NCI-H187 treated with DMSO at 0.1 percent for 48 hours (cell line): ENCODE measurements around the gene GRM5.
"Not testable (repeated sequence)": the region's sequence is repeated elsewhere in the genome, so short reads cannot be mapped to it uniquely, and the experiment has no call there.

Experiments
- DNase-seq: peaks from one replicate; lab custom pipeline; 2025; lab: John Stamatoyannopoulos, UW

The GRM5 gene

DNA sequence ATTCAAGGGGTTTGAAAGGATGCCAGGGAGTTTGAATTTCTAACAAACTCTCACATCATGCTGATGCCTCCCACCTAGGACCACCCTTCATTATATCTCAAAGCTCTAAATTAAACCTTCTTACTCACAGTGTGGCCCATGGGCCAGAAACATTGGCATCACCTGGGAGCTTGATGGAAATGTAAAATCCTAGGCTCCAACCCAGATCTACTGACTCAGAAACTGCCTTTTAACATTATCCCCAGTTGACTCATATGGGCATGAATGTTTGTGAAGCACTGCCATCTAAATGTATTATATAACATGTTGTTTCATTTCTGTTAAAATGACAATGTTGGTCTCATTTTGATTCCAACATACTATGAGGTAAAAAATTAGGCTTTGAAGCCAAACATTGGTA, 90.3 kb downstream of the GRM5 start:
- DNase-seq: not testable (repeated sequence)

DNA sequence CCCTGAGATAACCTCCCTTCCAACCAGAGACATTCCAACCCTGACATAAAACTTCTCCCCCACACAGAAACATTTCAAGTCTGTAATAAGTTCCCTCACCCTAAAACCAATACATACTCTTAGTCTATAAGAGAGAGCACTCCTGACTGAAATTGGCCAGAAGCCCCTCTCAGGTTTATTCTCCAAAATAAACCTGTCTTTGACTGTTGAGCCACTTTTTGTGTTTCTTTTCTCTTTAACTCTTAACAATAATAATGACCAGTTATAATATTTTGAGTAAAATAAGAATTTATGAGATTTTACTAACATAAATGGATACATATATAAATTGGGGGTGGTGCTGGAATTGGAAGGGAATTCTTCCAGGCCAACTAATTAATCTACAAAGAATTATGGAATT, 93.6 kb downstream of the GRM5 start:
- DNase-seq: no peak

DNA sequence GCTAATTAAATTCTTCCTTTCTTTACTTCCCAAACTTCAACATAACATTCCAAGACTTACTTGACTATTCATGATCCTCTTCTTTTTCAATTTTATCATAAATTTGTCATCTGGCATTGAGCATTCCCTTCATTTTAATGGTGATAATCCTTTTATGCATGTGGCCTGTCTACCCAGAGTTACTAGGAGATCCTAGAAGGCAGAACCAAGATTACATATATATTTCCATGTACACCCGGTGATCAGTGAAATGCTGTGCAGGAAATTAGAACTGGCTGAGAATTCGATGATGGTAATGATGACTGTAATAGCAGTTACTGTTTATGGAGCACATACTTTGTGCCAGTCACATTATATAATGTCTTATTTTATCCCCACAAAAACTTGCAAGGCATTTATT, 104.2 kb downstream of the GRM5 start:
- DNase-seq: not testable (repeated sequence)

DNA sequence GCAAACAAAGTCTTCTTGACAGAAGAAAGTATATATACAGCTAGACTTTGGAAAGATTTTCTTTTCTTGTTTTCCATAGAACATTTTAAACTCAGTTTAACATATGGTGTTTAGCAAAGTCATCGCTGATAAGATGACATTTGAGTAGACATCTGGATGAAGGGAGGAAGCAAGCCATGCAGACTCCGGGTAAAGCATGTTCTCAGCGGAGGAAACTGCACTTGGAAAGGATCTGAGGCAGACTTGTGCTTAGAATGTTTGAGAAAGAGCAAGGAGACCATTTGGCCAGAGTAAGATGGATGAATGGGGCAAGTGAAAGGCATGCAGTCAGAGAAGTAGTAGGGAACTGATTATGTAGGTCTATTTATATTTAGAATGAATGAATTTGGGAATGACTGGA, 105.9 kb downstream of the GRM5 start:
- DNase-seq: not testable (repeated sequence)

DNA sequence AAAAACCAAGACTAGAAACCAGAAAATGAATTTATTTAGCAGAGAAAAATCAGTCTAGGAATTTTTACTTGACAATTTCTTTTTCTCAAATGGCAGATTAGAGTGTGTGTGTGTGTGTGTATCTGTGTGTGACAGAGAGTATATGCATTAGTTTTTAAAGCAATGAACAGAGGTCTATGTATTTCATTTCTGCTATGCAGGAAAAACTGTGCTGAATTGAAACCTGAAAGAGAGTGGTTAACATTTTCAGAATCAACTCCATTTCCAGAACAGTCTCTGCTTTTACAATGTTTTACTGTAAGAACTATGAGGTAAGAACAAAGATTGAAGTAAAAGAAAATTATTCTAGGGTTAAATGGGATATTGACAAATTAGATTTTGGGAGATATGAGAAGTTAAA, 114.8 kb downstream of the GRM5 start:
- no peak for DNase-seq

DNA sequence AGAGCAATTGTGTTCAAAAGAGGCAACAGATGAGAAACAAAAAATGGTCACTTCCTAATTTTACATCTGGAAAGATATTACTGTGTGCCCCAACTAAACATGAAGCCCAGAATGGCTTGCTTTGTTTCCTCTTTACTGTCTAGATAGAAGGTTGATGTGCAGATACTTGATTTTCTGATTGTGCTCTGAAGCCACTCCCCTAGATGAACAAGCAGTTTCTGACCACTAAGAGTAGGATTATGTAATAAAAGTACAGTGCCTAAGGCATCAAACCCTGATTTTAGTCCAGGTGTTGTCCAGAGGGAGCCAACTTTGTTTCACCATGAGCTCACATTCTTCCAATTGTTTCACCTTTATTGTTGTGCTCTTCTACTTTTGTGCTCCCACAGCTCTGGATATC, 116.9 kb downstream of the GRM5 start:
- DNase-seq: not testable (repeated sequence)

DNA sequence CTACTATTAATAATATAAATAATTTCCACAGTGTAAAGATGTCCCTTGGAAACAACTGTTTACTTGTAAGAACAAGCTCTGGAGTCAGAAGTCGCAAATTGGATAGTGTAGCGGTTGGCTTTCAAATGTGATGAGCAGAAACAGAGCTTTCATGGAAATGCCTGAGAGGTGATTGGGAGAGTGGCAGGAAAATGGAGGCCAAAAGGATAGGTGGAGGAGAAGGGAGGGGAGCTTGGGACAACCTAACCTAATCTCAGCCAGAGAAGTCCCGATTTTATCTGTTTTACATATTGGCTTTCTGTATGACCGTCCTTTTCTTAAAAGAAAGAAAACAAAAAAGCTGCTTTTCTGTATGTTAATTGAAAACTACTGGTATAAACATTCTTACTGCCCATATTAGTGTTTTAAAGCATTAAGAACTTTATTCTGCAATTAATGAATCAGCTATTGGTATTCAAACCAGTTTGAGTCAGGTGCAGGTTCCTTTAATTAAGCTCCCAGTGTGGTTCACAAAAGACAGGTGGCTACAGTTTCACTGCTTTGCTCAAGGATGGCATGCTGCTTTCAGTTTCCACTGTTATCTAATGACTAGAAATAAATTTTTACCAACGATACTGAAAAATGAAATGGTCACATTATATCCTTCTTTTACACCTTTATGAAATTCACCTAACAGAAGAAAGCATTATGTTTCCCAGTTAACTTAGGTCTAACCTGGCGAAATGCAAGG, 117.8 kb downstream of the GRM5 start:
- DNase-seq: not testable (repeated sequence)

DNA sequence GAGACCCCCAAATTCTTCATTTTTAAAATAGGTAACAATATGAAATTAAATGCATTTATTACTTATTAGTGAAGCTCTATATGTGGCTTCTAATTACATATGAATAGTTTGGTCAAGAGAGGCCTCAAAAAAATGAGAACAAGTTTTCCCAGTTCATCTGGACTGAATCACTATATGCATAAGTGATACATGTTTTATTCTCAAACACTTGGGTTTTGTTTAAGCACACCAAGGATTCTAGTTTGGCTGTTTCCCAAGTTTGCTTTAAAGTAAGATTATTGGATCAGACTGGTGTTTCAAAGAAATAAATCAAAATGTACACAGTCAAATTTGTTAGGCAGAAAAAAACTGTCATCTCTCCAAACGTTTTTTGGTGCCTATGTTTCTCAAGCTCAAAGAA, 136.1 kb downstream of the GRM5 start:
- DNase-seq: not testable (repeated sequence)

DNA sequence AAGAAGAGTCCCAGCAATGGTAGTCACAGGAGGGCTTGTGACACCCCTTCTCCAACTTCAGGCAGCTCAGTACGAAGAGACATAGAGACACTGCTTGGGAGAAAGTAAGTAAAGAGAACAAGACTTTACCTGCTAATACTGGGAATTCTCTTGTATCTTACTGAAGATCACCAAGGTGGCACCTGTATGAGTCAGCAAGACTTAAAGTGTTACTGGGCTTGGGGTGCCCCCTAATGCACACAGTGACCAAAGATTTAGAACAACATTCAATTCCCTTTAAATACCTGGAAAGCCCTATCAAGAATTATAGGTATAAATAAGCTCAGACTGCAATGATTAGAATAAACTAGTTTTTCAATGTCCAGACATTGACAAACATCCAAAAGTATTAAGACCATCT, 148.7 kb downstream of the GRM5 start:
- DNase-seq: not testable (repeated sequence)

DNA sequence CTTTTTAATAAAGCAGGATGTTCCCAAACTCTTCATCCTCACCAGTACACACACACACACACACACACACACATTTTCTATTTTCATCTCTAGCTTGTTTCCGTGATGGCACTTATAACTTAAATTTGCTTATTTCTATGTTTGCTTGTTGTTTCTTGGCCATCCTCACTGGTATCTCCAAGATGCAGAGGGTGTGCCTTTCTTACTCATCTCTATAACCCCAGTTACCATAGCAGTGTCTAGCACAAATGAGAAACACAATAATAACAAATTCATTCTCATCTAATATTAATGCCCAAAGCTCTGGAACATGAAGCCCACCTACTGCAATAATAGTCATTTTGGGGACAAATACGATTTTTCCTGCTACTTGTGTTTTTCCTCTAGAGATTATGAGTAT, 156.3 kb downstream of the GRM5 start:
- no peak for DNase-seq

DNA sequence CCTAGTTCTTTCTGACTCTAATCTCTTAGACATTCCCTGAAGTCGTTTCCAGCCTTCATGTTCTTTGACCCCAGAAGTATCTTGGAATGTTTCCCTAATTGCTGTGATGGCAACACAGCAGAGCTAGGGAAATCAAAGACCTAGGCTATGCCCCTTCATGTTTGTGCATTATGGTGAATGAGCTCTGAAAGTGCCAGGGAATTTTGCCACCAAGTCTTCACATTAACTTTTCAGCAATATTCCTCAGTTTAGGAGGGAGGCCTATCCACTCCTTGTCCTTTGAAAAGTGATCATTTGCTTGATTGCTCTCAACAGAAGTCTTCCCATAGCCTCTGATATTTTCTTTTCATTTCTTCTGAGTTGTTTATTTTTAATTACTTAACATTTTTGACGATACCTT, 164.3 kb downstream of the GRM5 start:
- not testable (repeated sequence) for DNase-seq

DNA sequence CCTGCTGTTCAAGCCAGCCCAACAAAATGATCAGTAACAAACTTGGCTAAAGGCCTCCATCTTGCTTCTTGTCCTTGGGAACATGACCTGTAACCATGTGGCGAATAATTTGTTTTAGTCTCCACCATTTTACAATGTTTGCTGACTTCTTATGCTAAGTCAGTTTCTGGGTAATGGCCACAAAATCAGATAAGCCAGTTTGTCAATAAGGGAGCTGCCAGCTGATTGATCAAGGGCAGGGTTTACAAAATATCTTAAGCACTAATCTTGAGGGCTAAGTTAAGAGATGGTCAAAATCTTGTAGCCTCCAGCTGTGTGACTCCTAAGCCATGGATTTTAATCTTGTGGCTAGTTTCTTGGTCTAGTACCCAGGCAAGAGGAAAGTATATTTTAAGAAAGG, 176.9 kb downstream of the GRM5 start:
- not testable (repeated sequence) for DNase-seq

DNA sequence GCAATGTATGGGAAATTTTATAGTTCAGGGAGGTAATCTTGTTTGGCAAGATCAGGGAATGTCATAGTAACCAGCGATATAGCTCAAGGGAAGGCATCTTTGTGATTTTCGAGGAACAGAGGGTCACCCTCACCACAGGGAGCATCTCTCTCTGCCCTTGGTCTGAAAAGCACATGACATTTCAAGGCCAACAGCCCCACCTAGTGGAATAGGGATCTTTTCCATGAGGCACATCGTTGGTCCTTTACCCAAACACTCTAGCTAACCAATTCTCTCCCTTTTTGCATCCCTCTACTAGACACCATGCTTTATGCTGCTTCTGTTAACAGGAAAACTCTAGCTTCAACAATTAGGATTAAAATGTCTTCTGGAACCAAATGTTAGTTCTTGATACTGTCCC, 179.0 kb downstream of the GRM5 start:
- DNase-seq: no peak

DNA sequence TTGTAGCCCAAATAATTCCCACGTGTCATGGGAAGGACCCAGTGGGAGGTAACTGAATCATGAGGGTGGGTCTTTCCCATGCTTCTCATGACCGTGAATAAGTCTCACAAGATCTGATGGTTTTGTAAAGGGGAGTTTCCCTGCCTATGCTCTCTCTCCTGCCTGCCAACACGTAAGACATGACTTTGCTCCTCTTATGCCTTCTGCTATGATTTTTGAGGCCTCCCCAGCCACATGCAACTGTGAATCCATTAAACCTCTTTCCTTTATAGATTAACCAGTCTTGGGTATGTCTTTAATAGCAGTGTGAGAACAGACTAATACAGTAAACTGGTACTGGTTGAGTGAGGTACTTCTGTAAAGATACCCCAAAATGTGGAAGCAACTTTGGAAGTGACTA, 183.0 kb downstream of the GRM5 start:
- not testable (repeated sequence) for DNase-seq

DNA sequence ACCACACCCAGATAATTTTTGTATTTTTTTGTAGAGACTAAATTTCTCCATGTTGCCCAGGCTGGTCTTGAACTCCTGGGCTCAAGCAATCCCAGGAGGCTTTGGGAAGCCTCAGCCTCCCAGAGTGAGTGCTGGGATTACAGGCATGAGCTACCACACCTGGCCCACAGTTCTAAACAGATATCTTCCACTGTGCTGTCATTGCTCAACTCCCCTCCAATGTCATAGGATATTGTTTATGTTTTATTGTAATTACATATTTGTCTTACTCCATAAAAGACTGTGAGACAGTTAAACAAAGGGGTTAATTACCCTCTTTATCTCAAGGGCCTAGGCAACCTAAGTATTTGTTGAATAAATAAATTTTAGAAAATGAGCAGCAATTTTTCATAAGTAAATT, 204.2 kb downstream of the GRM5 start:
- peak; percentile 10 for DNase-seq

DNA sequence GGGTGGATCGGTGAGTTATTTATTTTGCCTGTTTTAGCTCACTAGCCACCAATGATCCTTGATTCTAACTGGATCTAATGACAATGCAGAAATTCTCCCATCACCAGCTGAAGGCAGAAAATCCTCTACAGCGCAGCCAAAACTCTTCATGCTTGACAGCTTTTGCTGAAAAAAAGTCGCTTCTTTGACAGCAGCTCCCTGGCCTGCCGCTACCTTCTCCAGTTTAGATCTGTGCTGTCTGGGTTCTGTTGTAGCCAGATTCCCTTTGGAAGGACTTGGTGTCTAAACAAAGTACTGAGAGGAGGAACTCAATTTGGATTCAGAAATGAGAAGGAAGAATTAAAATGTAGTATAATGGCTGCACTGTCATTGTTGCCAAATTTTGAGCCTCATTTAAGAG, 205.4 kb downstream of the GRM5 start:
- not testable (repeated sequence) for DNase-seq

DNA sequence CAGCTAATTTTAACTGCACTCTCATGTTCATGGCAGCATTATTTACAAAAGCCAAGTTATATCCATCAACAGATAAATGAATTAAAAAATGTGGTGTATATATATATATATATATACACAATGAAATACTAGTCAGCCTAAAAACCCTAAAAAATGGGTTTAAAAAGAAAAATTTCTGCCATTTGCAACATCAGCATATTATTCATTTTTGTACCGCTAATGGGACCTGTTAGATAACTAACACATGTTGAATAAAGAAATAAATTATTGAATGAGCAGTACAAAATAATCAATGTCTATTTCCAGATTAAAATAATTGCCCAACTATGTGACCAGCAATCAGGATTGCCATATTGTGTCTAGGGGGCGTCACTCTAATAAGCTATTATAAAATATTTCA, 211.8 kb downstream of the GRM5 start:
- DNase-seq: not testable (repeated sequence)

DNA sequence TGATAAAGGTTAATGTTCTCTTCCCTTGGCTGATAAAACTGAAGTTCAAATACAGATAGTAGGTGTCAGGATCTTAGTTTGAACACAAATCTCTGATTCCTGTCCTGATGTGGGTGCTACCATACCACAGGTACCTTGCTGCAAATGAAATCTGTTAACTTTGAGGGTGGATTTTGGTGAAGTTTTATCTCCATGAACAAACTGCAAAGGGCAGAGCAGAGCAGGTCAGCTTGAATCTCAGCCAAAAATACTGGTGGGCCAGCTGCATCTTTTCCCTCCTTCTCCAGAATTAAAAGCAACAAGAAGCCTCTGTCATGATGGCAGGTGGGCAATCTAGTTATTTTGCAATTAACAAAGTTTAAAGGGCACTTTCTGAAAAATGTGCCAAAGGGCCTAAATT, 214.2 kb downstream of the GRM5 start:
- DNase-seq: not testable (repeated sequence)

DNA sequence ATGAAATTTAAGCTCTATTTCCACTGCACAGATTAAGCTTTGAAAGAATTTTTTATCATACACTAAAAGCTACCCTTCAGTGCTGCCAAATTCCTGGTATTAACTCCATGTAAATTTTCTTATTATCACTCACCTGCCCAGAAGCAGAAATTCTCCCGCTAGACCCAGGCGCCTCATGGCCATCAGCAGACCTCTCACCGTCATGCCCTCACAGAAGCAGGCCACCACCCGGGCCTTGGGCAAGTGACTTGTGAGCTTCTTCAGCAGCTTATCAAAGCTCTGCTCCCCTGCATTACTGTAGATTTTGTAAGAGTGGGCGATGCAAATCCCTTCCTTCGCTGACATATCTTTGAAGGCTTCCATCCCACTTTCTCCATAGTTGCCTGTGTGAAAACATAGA, 216.0 kb downstream of the GRM5 start:
- not testable (repeated sequence) for DNase-seq

DNA sequence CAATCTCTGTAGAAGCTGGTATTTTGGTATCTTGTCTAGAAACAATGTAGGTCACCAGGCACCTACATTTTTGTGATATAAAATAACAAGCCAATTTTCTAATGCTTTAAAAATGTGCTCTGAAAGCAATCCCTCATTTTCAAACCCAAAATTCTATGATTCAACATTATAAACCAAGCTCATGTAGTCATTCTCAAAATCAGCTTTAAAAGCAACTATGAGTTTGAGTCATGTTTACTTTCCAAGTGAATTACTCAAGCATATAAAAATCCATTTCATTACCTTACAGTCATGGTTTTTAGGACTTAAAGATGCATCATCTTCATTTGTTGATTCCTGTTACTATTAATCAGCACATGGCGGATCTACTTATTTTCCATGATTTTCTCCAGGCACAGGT, 216.4 kb downstream of the GRM5 start:
- no peak for DNase-seq

DNA sequence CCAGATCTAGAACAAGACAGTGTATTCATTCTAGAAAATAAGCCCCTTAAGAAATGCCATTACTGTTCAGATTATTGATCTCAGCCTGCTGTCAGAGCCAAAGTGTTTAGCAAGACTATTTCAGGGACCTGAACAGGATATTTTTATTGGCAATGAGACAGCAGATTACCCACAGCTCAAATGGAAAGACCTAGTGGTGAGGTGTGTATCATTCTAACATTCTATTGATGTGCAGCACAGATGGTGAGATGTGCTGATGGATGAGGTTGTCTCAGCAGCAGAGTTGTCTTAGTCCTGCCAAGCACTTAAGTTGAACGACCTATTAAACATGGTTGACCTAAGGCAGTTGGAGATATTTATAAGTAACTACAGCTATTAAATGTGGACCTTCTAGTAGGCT, 219.5 kb downstream of the GRM5 start:
- DNase-seq: not testable (repeated sequence)

DNA sequence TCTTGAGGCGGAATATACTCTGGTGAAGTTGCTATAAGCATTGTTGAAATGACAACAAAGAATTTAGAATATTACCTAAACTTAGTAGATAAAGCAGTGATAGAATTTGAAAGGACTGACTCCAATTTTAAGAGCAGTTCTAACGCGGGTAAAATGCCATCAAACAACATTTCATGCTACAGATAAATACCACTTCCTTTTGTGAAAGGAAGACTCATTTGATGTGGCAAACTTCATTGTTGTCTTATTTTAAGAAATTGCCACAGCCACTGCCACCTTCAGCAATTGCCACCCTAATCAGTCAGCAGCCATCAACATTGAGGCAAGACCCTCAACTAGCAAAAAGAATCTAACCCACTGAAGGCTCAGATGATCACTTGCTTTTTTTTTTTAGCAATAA, 220.8 kb downstream of the GRM5 start:
- DNase-seq: not testable (repeated sequence)

DNA sequence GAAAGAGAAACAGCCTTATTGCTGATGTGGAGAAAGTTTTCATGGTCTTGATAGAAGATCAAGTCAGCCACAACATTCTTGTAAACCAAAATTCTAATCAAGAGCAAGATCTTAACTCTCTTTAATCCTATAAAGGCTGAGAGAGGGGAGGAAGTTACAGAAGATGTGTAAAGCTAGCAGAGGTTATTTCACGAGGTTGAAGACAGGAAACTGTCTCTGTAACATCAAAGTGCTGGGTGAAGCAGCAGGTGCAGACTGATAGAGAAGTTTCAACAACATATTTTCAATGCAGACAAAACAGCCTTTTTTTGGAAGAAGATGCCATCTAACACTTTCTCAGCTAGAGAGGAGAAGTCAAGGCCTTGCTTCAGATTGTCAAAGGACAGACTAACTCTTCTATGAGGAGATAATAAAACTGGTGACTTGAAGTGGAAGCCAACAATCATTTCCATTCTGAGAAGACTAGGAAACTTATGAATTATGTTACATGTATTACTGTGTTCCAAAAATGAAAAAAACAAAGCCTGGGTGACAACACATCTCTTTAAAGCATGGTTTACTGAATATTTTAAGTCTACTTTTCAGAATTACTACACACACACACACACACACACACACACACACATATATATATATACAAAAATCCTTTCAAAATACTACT, 221.9 kb downstream of the GRM5 start:
- not testable (repeated sequence) for DNase-seq

DNA sequence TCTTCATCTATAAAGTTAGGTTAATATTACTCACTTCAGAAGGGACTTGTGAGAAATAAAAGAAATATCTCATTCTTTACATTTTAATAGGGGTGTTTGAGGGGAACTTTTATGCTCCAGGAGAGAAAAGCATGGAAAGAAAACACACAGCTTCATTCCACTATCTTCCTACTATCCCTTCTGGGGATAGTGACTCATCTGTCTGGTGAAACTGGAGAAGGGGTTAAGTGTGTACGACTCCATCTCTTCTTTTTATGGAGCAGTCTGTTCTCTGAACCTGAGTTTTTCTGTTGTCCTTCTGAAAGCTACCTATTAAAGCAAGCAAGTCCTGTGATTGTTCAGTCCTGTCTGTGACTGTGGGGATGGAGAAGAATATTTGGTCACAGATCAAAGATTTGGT, 227.6 kb downstream of the GRM5 start:
- not testable (repeated sequence) for DNase-seq
